ENCODE results near the gene IP6K3. TPM values are rescaled to one million over a fixed set of nuclear protein-coding genes. Genes with fewer than 3 reads are reported as not detected.

IP6K3 gene
- total and polyA plus RNA-seq, 5 donors = 10.0 to 44.4 (median 26.1) TPM

DNA sequence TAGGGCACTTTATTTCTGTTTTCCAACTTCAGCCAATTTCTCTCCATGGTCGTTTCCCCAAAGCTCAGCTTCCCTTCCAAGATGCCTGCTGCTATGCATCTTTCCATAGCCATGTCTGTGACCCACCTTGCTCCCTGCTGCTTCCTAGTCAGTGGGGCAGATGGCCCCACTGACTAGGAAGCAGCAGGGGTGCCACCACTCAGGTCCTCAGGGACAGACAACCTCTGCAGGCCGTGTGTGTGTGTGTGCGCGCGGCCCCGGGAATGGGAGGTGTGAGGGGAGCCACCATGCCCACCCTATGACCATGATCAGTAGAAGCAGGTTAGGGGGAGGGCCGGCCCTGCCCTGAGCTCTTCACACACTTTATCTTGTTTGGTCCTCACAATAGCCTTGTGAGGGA is 2.7 kb upstream of the IP6K3 start:
- WGBS = 81% methylated on average over 7 of the region's 7 CpGs
- no peak for ATAC-seq
- no peaks in the 10 kb centered on the region for H3K4me1 ChIP-seq (ENCODE audit: control insufficient read depth, insufficient read depth, low read length)
- H3K9me3 ChIP-seq (ENCODE audit: control insufficient read depth, low read length) = no peaks in the 10 kb centered on the region
- DNase-seq = peak in 1 of 3 donors; percentile 30
- H3K27me3 ChIP-seq (ENCODE audit: control insufficient read depth, insufficient read depth) = no peaks in the 10 kb centered on the region
- no peak overlapping the region for H3K4me3 ChIP-seq (ENCODE audit: low read length)
- intact Hi-C loops (cut with DNase I) = no loop called here
- H3K27ac ChIP-seq (ENCODE audit: low read length) = no peak overlapping the region

DNA sequence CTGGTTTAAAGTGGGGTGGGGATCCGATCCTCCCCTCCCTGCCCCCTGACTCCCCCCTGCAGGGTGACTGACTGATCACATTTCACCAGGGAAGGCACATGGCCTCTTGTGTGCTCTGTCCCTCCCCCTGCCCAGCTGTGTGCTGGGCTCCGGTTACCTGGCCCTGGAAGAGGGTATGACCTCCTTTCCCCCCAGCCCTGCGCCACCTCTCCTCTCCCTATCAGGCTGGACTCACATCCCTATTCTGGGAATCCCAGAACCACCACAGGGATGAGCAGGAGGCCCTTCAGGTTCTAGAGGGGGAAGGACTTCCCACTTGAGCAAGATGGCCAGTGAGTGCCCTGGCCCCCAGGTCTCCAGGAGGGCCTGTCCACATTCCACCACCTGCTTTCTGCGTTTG is 2.1 kb upstream of the IP6K3 start:
- no peak overlapping the region for H3K27ac ChIP-seq (ENCODE audit: low read length)
- DNase-seq (peak in 1 of 3 donors; percentile 9), ATAC-seq (no peak)
- no peaks in the 10 kb centered on the region for H3K4me1 ChIP-seq (ENCODE audit: control insufficient read depth, insufficient read depth, low read length)
- intact Hi-C loops (cut with DNase I) = no loop called here
- 85% methylated on average over 4 of the region's 4 CpGs for WGBS
- H3K9me3 ChIP-seq (ENCODE audit: control insufficient read depth, low read length) = no peaks in the 10 kb centered on the region
- H3K27me3 ChIP-seq (ENCODE audit: control insufficient read depth, insufficient read depth) = no peaks in the 10 kb centered on the region
- no peak overlapping the region for H3K4me3 ChIP-seq (ENCODE audit: low read length)

DNA sequence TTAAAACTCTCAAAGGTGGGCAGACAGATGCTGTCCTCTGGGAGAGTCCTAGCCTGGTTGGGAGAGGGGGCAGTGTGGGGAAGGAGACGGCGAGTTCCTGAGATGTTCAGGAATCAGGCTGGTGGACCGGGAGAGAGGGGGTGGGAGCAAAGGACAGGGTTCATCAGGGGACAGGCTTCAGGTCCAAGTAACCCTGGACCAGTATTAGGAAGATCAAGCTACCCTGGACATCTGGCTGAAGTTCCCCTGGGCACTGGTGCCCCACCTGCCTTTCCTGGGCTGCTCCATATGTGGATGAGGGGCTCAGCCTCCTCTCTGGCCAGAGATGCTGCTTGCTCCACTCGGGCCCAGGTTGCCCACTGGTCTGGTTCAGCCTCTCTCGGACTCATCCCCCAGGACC is 1.1 kb upstream of the IP6K3 start:
- 83% methylated on average over 5 of the region's 5 CpGs for WGBS
- Histone ChIP-seq H3K4me3 (ENCODE audit: low read length) (no peak overlapping the region), H3K27ac (ENCODE audit: low read length) (no peak overlapping the region), H3K27me3 (ENCODE audit: control insufficient read depth, insufficient read depth) (no peaks in the 10 kb centered on the region), H3K9me3 (ENCODE audit: control insufficient read depth, low read length) (no peaks in the 10 kb centered on the region), H3K4me1 (ENCODE audit: control insufficient read depth, insufficient read depth, low read length) (no peaks in the 10 kb centered on the region)
- no peak for ATAC-seq
- intact Hi-C loops (cut with DNase I) = no loop called here
- peak in 2 of 3 donors; percentile 3 to 17 for DNase-seq

DNA sequence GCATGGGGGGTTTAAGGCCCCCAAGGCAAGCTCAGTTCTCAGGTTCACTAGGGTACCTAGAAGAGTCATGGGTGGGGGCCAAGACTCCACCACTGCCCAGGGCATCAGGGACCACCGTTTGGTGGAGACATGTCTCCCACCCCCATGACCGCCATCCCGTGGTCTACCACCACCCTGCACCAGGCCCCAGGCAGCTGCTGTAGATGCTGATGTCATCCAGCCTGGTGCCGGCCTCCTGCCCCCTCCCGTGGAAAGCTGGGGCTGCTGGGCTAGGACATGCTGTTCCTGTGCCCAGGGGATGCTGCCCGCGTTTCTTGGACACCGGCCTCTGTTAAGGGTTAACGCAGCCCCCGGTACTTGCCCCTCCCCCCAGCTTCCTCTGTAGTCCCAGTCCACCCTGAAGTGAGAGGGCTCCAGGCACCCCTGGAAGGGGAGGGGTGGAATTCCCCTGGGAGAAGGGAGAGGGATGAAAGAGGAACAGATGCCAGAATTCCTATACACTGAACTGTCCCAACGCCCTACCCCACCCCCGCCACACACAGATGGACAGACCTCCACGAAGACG is 587 bp downstream of the IP6K3 start:
- DNase-seq (peak; percentile 79 to 88 (median 82)), ATAC-seq (peak; percentile 74 to 82)
- H3K9me3 ChIP-seq (ENCODE audit: control insufficient read depth, low read length) = no peaks in the 10 kb centered on the region
- H3K27me3 ChIP-seq (ENCODE audit: control insufficient read depth, insufficient read depth) = no peaks in the 10 kb centered on the region
- 25% methylated on average over 14 of the region's 14 CpGs for WGBS
- no peaks in the 10 kb centered on the region for H3K4me1 ChIP-seq (ENCODE audit: control insufficient read depth, insufficient read depth, low read length)
- H3K27ac ChIP-seq (ENCODE audit: low read length) = peak overlapping the region; percentile 88
- intact Hi-C loops (cut with DNase I) = no loop called here
- peak overlapping the region; percentile 30 for H3K4me3 ChIP-seq (ENCODE audit: low read length)

DNA sequence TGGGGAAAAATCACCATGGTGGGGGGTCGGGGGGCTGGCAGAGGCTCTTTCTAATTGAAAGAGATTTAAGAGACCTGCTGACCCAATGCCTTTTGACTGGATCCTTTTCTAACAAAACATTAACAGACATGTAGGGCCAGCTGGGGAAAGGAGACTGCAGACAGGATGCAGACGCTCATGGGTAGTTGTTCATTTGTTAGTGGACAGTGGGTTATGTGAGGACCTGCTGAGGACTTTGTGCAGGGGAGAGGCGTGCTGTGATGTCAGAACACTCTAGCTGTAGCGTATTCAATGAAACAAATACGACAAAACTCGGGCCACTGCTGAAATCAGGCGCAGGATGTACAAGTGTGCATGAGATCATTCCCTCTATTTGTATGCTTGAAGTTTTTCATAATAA is 1.2 kb downstream of the IP6K3 start:
- Histone ChIP-seq H3K4me1 (ENCODE audit: control insufficient read depth, insufficient read depth, low read length) (no peaks in the 10 kb centered on the region), H3K27me3 (ENCODE audit: control insufficient read depth, insufficient read depth) (no peaks in the 10 kb centered on the region), H3K9me3 (ENCODE audit: control insufficient read depth, low read length) (no peaks in the 10 kb centered on the region), H3K27ac (ENCODE audit: low read length) (peak overlapping the region; percentile 66), H3K4me3 (ENCODE audit: low read length) (peak overlapping the region; percentile 30)
- intact Hi-C loops (cut with DNase I) = no loop called here
- 74% methylated on average over 7 of the region's 7 CpGs for WGBS
- no peak for ATAC-seq
- DNase-seq = peak in 1 of 3 donors; percentile 4

DNA sequence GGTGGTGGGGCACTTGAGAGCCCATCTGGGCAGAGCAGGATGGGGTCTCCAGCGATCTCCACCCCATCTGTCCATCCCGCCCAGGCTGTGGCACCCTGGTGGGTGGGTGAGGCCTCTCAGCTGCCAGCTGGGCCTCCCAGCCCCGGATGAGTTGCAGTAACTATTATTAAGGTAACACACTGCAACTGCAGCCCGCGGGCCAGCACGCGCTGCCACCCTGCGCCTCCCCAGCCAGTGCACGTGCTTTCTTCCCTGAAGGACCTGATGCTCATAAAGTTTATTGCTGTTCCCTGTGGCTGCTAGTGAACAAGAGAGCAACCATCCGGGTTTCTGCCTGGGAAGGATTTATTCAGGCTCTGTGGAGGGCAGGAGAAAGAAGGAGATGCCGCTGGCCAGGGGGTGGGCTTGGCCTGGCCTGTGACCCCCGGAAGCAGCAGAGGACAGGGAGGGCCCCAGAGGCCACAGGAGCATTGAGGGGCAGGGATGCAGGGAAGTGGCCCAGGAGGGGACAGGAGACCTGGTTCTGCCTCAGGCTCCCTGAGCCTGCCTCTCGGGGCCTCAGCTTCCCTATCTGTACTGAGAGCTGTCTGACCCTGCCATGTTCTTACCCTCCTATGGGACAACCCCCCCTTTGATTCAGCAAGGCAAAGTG is 1.7 kb downstream of the IP6K3 start:
- peak overlapping the region; percentile 66 for H3K27ac ChIP-seq (ENCODE audit: low read length)
- H3K9me3 ChIP-seq (ENCODE audit: control insufficient read depth, low read length) = no peaks in the 10 kb centered on the region
- peaks cover 3% of the 10 kb centered on the region for H3K4me1 ChIP-seq (ENCODE audit: control insufficient read depth, insufficient read depth, low read length)
- H3K27me3 ChIP-seq (ENCODE audit: control insufficient read depth, insufficient read depth) = no peaks in the 10 kb centered on the region
- H3K4me3 ChIP-seq (ENCODE audit: low read length) = peak overlapping the region; percentile 30
- intact Hi-C loops (cut with DNase I) = loop anchor here in 1 of 4 donors (5.0 kb wide), 1 partner anchor 163 kb away; the partner anchor contains the start of gene BAK1
- DNase-seq (no peak), ATAC-seq (peak in 1 of 2 donors; percentile 2)
- WGBS = 70% methylated on average over 13 of the region's 13 CpGs

DNA sequence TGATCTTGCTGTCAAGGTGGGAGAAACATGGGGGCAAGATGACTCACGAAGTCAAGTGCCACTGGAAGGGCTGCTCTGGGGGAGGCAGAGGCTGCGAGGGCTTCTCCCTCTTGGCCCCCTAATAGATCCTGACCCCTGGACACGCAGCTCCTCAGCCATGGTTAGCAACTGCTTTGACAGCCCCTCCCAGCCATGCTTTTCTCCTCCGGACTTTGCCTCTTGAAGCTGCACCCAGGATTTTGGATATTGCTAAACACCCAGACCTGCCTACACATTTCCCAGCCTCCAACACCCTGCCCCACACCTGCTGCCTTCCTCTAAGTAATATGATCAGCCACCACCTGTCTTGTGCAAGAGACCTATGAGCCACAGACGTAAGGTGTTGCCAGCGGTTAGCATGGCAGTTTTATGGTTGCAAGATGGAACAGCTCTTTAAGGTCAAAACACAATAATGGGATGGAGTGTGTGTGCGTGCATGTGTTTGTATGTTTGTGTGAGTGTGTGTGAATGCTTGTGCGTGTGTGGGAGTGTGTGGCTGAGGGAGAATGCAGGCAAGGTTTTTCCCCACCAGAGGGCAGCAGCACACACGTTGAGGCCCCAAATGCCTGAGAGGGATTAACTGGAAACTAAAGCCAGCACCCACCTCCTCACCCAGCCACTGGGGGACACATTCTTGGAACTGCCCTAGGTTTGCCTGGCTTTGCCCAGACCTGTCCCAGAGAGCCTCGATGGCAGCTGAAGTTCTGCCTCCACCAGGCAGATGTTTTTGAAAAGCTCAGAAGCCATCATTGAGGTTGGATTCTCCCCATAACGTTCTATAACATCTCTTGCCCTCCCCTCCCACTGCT is 2.5 kb downstream of the IP6K3 start:
- intact Hi-C loops (cut with DNase I) = loop anchor here in 1 of 4 donors (5.0 kb wide), 1 partner anchor 162 kb away; the partner anchor contains the start of gene BAK1
- 31% methylated on average over 11 of the region's 11 CpGs for WGBS

DNA sequence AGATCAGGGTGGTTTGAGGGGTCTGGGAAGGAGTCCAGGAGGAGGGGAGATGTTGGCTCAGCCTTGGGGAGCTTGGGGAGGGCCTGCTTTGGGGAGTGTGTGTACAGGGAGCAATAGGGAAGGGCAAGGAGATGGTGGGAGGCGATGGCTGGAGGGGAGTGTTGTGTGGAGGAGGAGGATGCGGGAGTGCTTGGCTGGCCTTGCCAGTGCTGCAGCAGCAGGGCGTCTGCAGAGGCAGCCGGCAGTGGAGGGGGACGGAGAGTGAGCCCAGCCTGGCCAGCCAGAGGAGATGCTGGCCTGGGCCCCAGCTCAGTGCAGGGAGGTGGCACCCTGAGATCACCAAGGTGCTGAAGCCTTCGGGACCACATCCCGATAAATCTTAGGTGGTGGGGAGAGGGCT is 3.9 kb downstream of the IP6K3 start:
- WGBS = 27% methylated on average over 7 of the region's 7 CpGs
- peaks cover 5% of the 10 kb centered on the region for H3K4me1 ChIP-seq (ENCODE audit: control insufficient read depth, insufficient read depth, low read length)
- intact Hi-C loops (cut with DNase I) = loop anchor here in 1 of 4 donors (5.0 kb wide), 1 partner anchor 161 kb away; the partner anchor contains the start of gene BAK1
- DNase-seq (peak in 1 of 3 donors; percentile 37), ATAC-seq (no peak)
- no peaks in the 10 kb centered on the region for H3K27me3 ChIP-seq (ENCODE audit: control insufficient read depth, insufficient read depth)
- no peak overlapping the region for H3K4me3 ChIP-seq (ENCODE audit: low read length)
- no peaks in the 10 kb centered on the region for H3K9me3 ChIP-seq (ENCODE audit: control insufficient read depth, low read length)
- H3K27ac ChIP-seq (ENCODE audit: low read length) = no peak overlapping the region

More for the DNA sequence above, 2.5 kb downstream of the IP6K3 start:
- peak; percentile 71 to 87 (median 84) for DNase-seq
- Histone ChIP-seq H3K4me3 (ENCODE audit: low read length) (peak overlapping the region; percentile 30), H3K9me3 (ENCODE audit: control insufficient read depth, low read length) (no peaks in the 10 kb centered on the region), H3K4me1 (ENCODE audit: control insufficient read depth, insufficient read depth, low read length) (peaks cover 5% of the 10 kb centered on the region), H3K27ac (ENCODE audit: low read length) (peak overlapping the region; percentile 57), H3K27me3 (ENCODE audit: control insufficient read depth, insufficient read depth) (no peaks in the 10 kb centered on the region)
- ATAC-seq = peak; percentile 16 to 46

DNA sequence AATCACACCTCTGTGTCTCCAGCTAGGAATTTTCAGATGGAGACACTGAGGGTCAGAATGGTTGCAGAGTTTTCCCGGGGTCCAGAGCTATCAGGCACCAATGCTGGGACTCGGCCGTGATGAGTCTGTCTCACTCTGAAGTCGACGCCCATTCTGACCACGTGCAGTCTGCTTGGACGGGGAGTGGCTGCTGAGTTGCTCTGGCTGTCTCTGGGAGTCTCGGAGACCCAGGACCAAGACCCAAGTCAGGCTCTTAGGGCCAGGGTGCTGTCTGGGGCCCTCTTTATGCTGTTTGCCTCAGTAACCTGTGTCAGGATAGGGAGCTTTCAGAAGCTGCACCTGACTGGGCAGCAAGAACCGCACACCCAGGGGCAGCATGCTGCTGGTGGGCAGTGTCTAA is 4.6 kb downstream of the IP6K3 start:
- intact Hi-C loops (cut with DNase I) = loop anchor here in 1 of 4 donors (5.0 kb wide), 1 partner anchor 160 kb away; the partner anchor contains the start of gene BAK1
- H3K9me3 ChIP-seq (ENCODE audit: control insufficient read depth, low read length) = no peaks in the 10 kb centered on the region
- no peak overlapping the region for H3K27ac ChIP-seq (ENCODE audit: low read length)
- DNase-seq (peak in 1 of 3 donors; percentile 42), ATAC-seq (no peak)
- H3K27me3 ChIP-seq (ENCODE audit: control insufficient read depth, insufficient read depth) = no peaks in the 10 kb centered on the region
- peaks cover 5% of the 10 kb centered on the region for H3K4me1 ChIP-seq (ENCODE audit: control insufficient read depth, insufficient read depth, low read length)
- H3K4me3 ChIP-seq (ENCODE audit: low read length) = no peak overlapping the region
- 51% methylated on average over 9 of the region's 9 CpGs for WGBS

DNA sequence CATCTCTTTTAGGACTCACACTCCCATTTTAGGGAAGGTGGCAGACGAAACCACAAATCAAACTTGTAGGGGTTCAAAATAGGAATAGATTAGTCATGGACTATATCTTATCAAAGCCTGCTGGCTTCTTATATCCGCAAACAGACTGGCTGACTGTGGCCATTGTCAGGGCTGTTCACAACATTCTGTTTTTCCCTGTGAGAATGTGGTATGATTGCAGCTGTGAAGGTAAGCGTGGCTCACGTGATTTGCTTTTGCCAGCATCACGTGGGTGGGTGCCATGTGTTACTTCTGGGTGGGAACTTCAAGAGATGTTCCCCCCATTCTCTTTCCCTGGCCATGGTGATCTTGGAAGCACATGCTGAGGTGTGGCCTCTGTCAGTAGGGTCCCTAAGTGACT is 5.9 kb downstream of the IP6K3 start:
- no peak overlapping the region for H3K4me3 ChIP-seq (ENCODE audit: low read length)
- no peak overlapping the region for H3K27ac ChIP-seq (ENCODE audit: low read length)
- DNase-seq (peak in 1 of 3 donors; percentile 18), ATAC-seq (no peak)
- H3K27me3 ChIP-seq (ENCODE audit: control insufficient read depth, insufficient read depth) = no peaks in the 10 kb centered on the region
- intact Hi-C loops (cut with DNase I) = loop anchor here in 1 of 4 donors (5.0 kb wide), 1 partner anchor 158 kb away; the partner anchor contains the start of gene BAK1
- H3K4me1 ChIP-seq (ENCODE audit: control insufficient read depth, insufficient read depth, low read length) = peaks cover 5% of the 10 kb centered on the region
- 66% methylated on average over 5 of the region's 5 CpGs for WGBS
- no peaks in the 10 kb centered on the region for H3K9me3 ChIP-seq (ENCODE audit: control insufficient read depth, low read length)
